SJSA1 (cell line): ENCODE measurements around the gene GRK5. TPM values are rescaled to one million over a fixed set of nuclear protein-coding genes. Genes with fewer than 3 reads are reported as not detected.

Experiments
- DNase-seq, 2 experiments: peaks; one replicate each; pipeline ENCODE4 v3.0.0-alpha.2; 2015 to 2020; ENCODE audit warnings: low spot score in 2 of 2, low read depth in 1 of 2
- H3K27ac ChIP-seq: fragments of 250-450 bp; sonication (Bioruptor Pico); 2 replicates; pipeline ENCODE4 v1.5.1; 2020; ENCODE audit warnings: mild to moderate bottlenecking, moderate library complexity
- H3K27me3 ChIP-seq: fragments of 250-450 bp; sonication (Bioruptor Pico); replicated peaks from 2 replicates; pipeline ENCODE4 v1.5.1; 2020; ENCODE audit warnings: mild to moderate bottlenecking, moderate library complexity
- H3K36me3 ChIP-seq: fragments of 250-450 bp; sonication (Bioruptor Pico); 2 replicates; pipeline ENCODE4 v1.5.1; 2020; ENCODE audit warnings: mild to moderate bottlenecking
- H3K4me1 ChIP-seq: fragments of 250-450 bp; sonication (Bioruptor Pico); replicated peaks from 2 replicates; pipeline ENCODE4 v1.6.1; 2021; ENCODE audit warnings: mild to moderate bottlenecking
- H3K4me3 ChIP-seq: fragments of 250-450 bp; sonication (Bioruptor Pico); 2 replicates; pipeline ENCODE4 v1.5.1; 2020; ENCODE audit warnings: mild to moderate bottlenecking
- H3K9me3 ChIP-seq: fragments of 250-450 bp; sonication (Bioruptor Pico); replicated peaks from 2 replicates; pipeline ENCODE4 v1.5.1; 2020; ENCODE audit warnings: mild to moderate bottlenecking
- total RNA-seq: library from RNA; depleted of rRNA; stranded (reverse); fragments of >200 nt; shearing (Covaris generic); gene quantifications from 2 replicates; pipeline ENCODE4 v1.2.3, GENCODE V29; 2014; rRNA removed

The GRK5 gene
- total RNA-seq, 1 experiment from 2014 or later: 19.4 TPM

DNA sequence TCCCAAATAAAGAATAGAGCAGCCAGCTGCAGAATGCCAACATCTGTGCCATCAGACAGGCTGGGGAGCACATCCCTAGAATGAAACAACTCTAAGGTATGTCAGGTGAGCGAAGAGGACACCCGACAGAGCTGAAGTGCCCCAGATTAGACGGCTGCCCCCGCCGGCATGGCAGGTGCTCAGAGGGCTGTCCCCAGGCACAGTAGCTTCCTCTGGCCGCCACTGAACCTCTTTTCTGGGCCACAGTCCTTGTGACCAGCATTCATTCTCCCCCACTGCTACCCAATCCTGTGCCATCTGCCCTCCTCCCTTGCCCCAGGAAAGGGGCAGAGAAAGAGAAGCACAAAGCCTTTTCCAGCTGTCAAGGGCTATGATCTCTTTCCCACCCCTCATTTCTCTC lies 293.4 kb downstream of the GRK5 start:
- H3K27ac ChIP-seq: no peak overlapping the region
- no peaks in the 10 kb centered on the region for H3K9me3 ChIP-seq
- H3K4me1 ChIP-seq: no peaks in the 10 kb centered on the region
- H3K27me3 ChIP-seq: no peaks in the 10 kb centered on the region
- no peak overlapping the region for H3K4me3 ChIP-seq
- DNase-seq: no peak
- no peaks in the 10 kb centered on the region for H3K36me3 ChIP-seq

GRCh38 chr10:119501690-119502089 lies 294.3 kb downstream of the GRK5 start:
- Histone ChIP-seq H3K27ac (no peak overlapping the region), H3K4me3 (no peak overlapping the region), H3K9me3 (no peaks in the 10 kb centered on the region), H3K36me3 (no peaks in the 10 kb centered on the region), H3K4me1 (no peaks in the 10 kb centered on the region), H3K27me3 (no peaks in the 10 kb centered on the region)
- no peak for DNase-seq

DNA sequence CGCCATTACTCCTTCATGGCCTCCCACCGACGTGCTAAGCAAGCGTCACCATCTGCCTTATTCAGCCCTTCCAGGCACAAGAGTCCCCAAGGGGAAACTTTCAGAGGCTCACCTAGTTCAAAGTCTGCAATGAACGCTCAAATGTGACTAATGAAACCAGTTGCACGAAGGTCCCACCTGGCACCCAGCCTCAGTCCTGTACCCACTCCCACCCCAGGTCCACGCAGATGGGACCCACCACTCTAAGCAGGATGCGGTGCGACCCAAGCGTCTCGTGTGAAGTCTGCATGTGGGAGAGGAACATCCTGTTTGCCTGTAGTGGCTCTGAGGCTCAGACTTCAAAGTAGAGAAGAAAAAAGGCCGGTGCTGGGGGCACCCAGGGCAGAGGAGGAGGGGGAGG lies 294.8 kb downstream of the GRK5 start:
- Histone ChIP-seq H3K9me3 (no peaks in the 10 kb centered on the region), H3K27me3 (no peaks in the 10 kb centered on the region), H3K36me3 (no peaks in the 10 kb centered on the region), H3K4me3 (no peak overlapping the region), H3K4me1 (no peaks in the 10 kb centered on the region), H3K27ac (no peak overlapping the region)
- DNase-seq: no peak

GRCh38 chr10:119502618-119503155 lies 295.3 kb downstream of the GRK5 start:
- no peaks in the 10 kb centered on the region for H3K36me3 ChIP-seq
- no peak for DNase-seq

GRCh38 chr10:119503821-119504220 lies 296.4 kb downstream of the GRK5 start:
- DNase-seq: no peak
- H3K9me3 ChIP-seq: no peaks in the 10 kb centered on the region
- H3K4me1 ChIP-seq: no peaks in the 10 kb centered on the region
- no peaks in the 10 kb centered on the region for H3K27me3 ChIP-seq
- H3K4me3 ChIP-seq: no peak overlapping the region
- H3K27ac ChIP-seq: no peak overlapping the region
- H3K36me3 ChIP-seq: no peaks in the 10 kb centered on the region

More at GRCh38 chr10:119502618-119503155, 295.3 kb downstream of the GRK5 start:
- no peaks in the 10 kb centered on the region for H3K4me1 ChIP-seq
- no peak overlapping the region for H3K27ac ChIP-seq
- no peaks in the 10 kb centered on the region for H3K9me3 ChIP-seq
- no peaks in the 10 kb centered on the region for H3K27me3 ChIP-seq
- no peak overlapping the region for H3K4me3 ChIP-seq

DNA sequence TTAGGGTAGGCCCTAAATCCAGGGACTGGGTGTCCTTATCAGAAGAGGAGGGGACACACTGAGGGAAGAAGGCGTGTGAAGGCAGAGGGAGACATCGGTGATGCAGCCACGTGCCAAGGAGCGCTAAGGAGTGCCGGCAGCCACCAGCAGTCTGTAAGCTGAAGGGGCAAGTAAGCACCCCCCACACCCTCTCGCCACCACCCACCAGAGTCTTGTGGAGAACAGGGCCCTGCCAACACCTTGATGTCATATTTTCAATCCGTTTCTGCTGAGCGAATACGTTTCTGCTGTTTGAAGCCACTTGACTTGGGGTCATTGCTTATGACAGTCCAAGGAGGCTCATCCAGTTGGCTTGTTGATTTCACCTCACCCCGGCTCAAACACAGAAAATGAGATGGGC lies 297.3 kb downstream of the GRK5 start:
- H3K27me3 ChIP-seq: no peaks in the 10 kb centered on the region
- no peaks in the 10 kb centered on the region for H3K9me3 ChIP-seq
- H3K4me1 ChIP-seq: no peaks in the 10 kb centered on the region
- no peak overlapping the region for H3K27ac ChIP-seq
- H3K36me3 ChIP-seq: no peaks in the 10 kb centered on the region
- DNase-seq: no peak
- H3K4me3 ChIP-seq: no peak overlapping the region

DNA sequence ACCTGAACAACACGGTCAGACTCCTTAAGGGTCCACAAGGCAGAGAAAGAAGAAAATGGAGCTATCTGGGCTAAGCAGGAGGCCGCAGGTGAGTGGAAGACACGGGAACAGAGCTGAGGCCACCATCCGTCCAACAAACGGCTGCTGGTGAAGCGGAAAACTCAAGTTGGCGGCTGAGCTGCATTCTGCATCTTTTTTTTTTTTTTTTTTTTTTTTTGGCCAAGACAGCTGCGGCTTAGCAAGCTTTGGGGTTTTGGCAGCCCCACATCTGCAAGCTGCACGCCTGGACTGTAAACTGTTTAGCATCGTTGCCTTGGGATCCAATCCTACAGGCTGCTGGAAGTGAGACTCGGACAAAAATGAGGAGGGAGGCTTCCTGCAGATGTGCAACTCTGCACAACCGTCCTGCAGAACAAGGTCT lies 297.8 kb downstream of the GRK5 start:
- no peaks in the 10 kb centered on the region for H3K9me3 ChIP-seq
- no peak overlapping the region for H3K4me3 ChIP-seq
- H3K4me1 ChIP-seq: no peaks in the 10 kb centered on the region
- H3K27ac ChIP-seq: no peak overlapping the region
- no peak for DNase-seq
- no peaks in the 10 kb centered on the region for H3K36me3 ChIP-seq
- no peaks in the 10 kb centered on the region for H3K27me3 ChIP-seq

Other genes starting within 250 kb of the GRK5 start
- 0.71 and 2.7 TPM in 2 replicates for gene NANOS1, start 177.9 kb upstream of the GRK5 start, total RNA-seq
- 86.0 and 89.5 TPM in 2 replicates for gene EIF3A, start 126.8 kb upstream of the GRK5 start, total RNA-seq
- gene DENND10, start 103.5 kb upstream of the GRK5 start, total RNA-seq: 40.6 and 48.4 TPM in 2 replicates
- gene SFXN4, start 41.9 kb upstream of the GRK5 start, total RNA-seq: 23.5 and 46.2 TPM in 2 replicates
- gene PRDX3, start 28.8 kb upstream of the GRK5 start, total RNA-seq: 304 and 376 TPM in 2 replicates